PC-3 (cell line): ENCODE measurements around the gene DLG2. TPM values are rescaled to one million over a fixed set of nuclear protein-coding genes. Genes with fewer than 3 reads are reported as not detected.

ENCODE experiments used
- ATAC-seq: fragments of 200-7000 bp; cut with Tn5 transposase; 2 replicates; pipeline ENCODE4 v1.9.1; 2020; ENCODE audit warnings: mild to moderate bottlenecking, moderate library complexity
- BruUV-seq: library from RNA; stranded (reverse); fragments of 400-500 nt; replicated peaks from 2 replicates; lab custom pipeline; 2021; lab: Mats Ljungman, UMichigan
- CTCF ChIA-PET: fragments of 300-600 bp; sonication (Branson Sonifier 250); formaldehyde crosslinking; loops from one replicate; lab custom pipeline; 2022; ENCODE audit warnings: antibody characterized with exemption; lab: Charles Lee
- POLR2A ChIA-PET: fragments of 300-600 bp; sonication (Branson Sonifier 250); formaldehyde crosslinking; loops from one replicate; lab custom pipeline; 2022; ENCODE audit warnings: antibody characterized with exemption; ENCODE audit not compliant: unreplicated experiment; lab: Charles Lee
- DNase-seq: peaks from one replicate; pipeline ENCODE4 v3.0.0-alpha.2; 2015
- H2AFZ ChIP-seq: fragments of 300-600 bp; sonication (generic); 2 replicates; pipeline ENCODE4 v1.6.0; 2016; ENCODE audit warnings: antibody characterized with exemption, low read length
- H3F3A ChIP-seq: fragments of 300-600 bp; sonication (generic); one replicate; pipeline ENCODE4 v1.6.0; 2017; ENCODE audit warnings: antibody characterized with exemption, low read length, control low read depth, mild to moderate bottlenecking; ENCODE audit not compliant: unreplicated experiment
- H3K27ac ChIP-seq: fragments of 300-600 bp; sonication (generic); 2 replicates; pipeline ENCODE4 v1.5.1; 2016; ENCODE audit warnings: mild to moderate bottlenecking, low read length
- H3K27me3 ChIP-seq: fragments of 300-600 bp; sonication (generic); 2 replicates; pipeline ENCODE4 v1.6.1; 2016; ENCODE audit warnings: low read length, mixed read lengths
- H3K36me3 ChIP-seq: fragments of 300-600 bp; sonication (generic); 2 replicates; pipeline ENCODE4 v1.6.1; 2016; ENCODE audit warnings: low read depth, mixed run types, low read length, mixed read lengths
- H3K4me1 ChIP-seq: fragments of 300-600 bp; sonication (generic); 2 replicates; pipeline ENCODE4 v1.5.1; 2016; ENCODE audit warnings: low read length; ENCODE audit not compliant: insufficient read depth
- H3K4me2 ChIP-seq: fragments of 300-600 bp; sonication (generic); 2 replicates; pipeline ENCODE4 v1.6.0; 2016; ENCODE audit warnings: low read length
- H3K4me3 ChIP-seq: fragments of 300-600 bp; sonication (generic); 2 replicates; pipeline ENCODE4 v1.5.1; 2016; ENCODE audit warnings: mild to moderate bottlenecking, low read length, mixed read lengths
- H3K79me2 ChIP-seq: fragments of 300-600 bp; sonication (generic); 2 replicates; pipeline ENCODE4 v1.6.1; 2017; ENCODE audit warnings: low read length, mixed read lengths
- H3K9ac ChIP-seq: fragments of 300-600 bp; sonication (generic); 2 replicates; pipeline ENCODE4 v1.6.0; 2016; ENCODE audit warnings: mild to moderate bottlenecking, low read length
- H3K9me2 ChIP-seq: fragments of 300-600 bp; sonication (generic); replicated peaks from 2 replicates; pipeline ENCODE4 v1.6.1; 2016; ENCODE audit warnings: mixed run types, low read length, mixed read lengths
- H3K9me3 ChIP-seq: fragments of 300-600 bp; sonication (generic); 2 replicates; pipeline ENCODE4 v1.6.1; 2016; ENCODE audit warnings: low read length, mixed read lengths
- H4K20me1 ChIP-seq: fragments of 300-600 bp; sonication (generic); 2 replicates; pipeline ENCODE4 v1.6.1; 2016; ENCODE audit warnings: low read length, mixed read lengths
- CTCF ChIP-seq: fragments of 300-600 bp; sonication (generic); conservative IDR thresholded peaks from 2 replicates; pipeline ENCODE4 v1.5.1; 2017; ENCODE audit warnings: antibody characterized with exemption, low read depth, mild to moderate bottlenecking, low read length
- EZH2 ChIP-seq: fragments of 300-600 bp; sonication (generic); IDR thresholded peaks from one replicate; pipeline ENCODE4 v1.6.1; 2017; ENCODE audit warnings: antibody characterized with exemption, mild to moderate bottlenecking, low read length; ENCODE audit not compliant: unreplicated experiment
- EZH2phosphoT487 ChIP-seq: fragments of 300-600 bp; sonication (generic); IDR thresholded peaks from 2 replicates; pipeline ENCODE4 v1.6.1; 2018; ENCODE audit warnings: mild to moderate bottlenecking, antibody characterized with exemption, low read length, borderline replicate concordance
- intact Hi-C: fragments of 100-400 bp; cut with micrococcal nuclease; formaldehyde crosslinking; loops from 2 replicates; pipeline ENCODE4 v1.9.0; 2023
- total RNA-seq: library from RNA; depleted of rRNA; stranded (reverse); fragments of >200 nt; gene quantifications from 2 replicates; pipeline ENCODE4 v1.2.3, GENCODE V29; 2014

The DLG2 gene
- total RNA-seq, 1 experiment from 2014 or later, result 0.58 TPM

DNA sequence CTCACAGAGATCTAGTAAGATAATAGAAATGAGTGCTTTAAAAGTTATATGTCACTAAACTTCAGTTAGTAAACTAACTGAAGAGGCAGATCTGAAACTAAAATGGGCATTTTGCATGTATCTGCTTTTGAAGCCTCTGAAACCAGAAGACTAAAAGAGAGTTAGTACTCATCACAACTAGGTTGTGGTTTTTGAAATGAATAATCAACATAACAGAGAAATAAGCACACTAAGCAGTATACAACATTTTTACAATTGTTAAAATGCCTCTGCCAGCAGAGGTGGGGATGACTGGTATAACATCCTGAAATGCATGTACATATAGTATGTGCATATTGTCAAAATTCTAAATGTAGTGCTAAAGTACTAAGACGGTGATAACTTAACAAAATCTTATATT is 564.5 kb downstream of the DLG2 start:
- no peak for TF ChIP-seq EZH2
- no peak for TF ChIP-seq CTCF
- no peak for TF ChIP-seq EZH2phosphoT487
- no peaks in the 10 kb centered on the region for H3K4me1 ChIP-seq
- POLR2A ChIA-PET, result no interaction called here
- no peaks in the 10 kb centered on the region for H3K9me3 ChIP-seq
- DNase-seq (no peak), ATAC-seq (peak; percentile 35; the same call in 1 of the 2 replicates)
- intact Hi-C loops, result no loop called here
- H2AFZ ChIP-seq, result no peak overlapping the region
- no peaks in the 10 kb centered on the region for H3F3A ChIP-seq
- no peak overlapping the region for H3K4me2 ChIP-seq
- no peak overlapping the region for H3K4me3 ChIP-seq
- H4K20me1 ChIP-seq, result no peaks in the 10 kb centered on the region
- no peak overlapping the region for H3K9ac ChIP-seq
- no peak overlapping the region for H3K27ac ChIP-seq
- no TSS peak for BruUV-seq
- no peaks in the 10 kb centered on the region for H3K9me2 ChIP-seq
- CTCF ChIA-PET, result no interaction called here
- H3K27me3 ChIP-seq, result no peaks in the 10 kb centered on the region
- no peaks in the 10 kb centered on the region for H3K79me2 ChIP-seq
- no peaks in the 10 kb centered on the region for H3K36me3 ChIP-seq

- TF ChIP-seq EZH2, result no peak
- no peak for TF ChIP-seq CTCF
- TF ChIP-seq EZH2phosphoT487, result no peak
- no peak for DNase-seq
Observed at GRCh38 chr11:85052636-85053035, 574.5 kb downstream of the DLG2 start.

DNA sequence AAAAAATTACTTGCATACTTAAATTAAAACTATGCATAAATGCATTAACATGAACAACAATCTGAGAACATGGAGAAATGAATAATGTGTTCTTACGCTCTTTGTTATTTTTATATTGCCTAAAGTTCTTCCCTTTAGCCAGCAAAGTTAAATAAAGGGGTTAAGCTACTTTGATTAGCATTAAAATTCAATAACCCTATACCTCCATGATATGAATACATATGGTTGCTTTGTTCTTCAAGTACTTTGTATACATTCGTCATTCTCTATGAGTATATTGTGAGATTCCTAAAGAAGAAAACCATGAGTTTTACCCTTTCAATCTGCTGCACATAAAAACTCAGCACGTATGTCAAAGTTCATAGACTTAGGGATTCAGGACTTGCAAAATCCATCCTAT is 578.3 kb downstream of the DLG2 start:
- no peaks in the 10 kb centered on the region for H3K79me2 ChIP-seq
- no peaks in the 10 kb centered on the region for H3F3A ChIP-seq
- no peak overlapping the region for H3K27ac ChIP-seq
- H3K4me1 ChIP-seq, result no peaks in the 10 kb centered on the region
- no peaks in the 10 kb centered on the region for H3K9me2 ChIP-seq
- no peak overlapping the region for H2AFZ ChIP-seq
- no peaks in the 10 kb centered on the region for H4K20me1 ChIP-seq
- no peak overlapping the region for H3K9ac ChIP-seq
- H3K9me3 ChIP-seq, result no peaks in the 10 kb centered on the region
- BruUV-seq, result no TSS peak
- no peak for DNase-seq
- ChIA-PET CTCF (no interaction called here), POLR2A (no interaction called here)
- intact Hi-C loops, result no loop called here
- no peaks in the 10 kb centered on the region for H3K36me3 ChIP-seq
- no peak for ATAC-seq
- TF ChIP-seq EZH2phosphoT487 (no peak), EZH2 (no peak), CTCF (no peak)
- no peak overlapping the region for H3K4me2 ChIP-seq
- H3K4me3 ChIP-seq, result no peak overlapping the region
- peaks cover 37% of the 10 kb centered on the region for H3K27me3 ChIP-seq

More at GRCh38 chr11:85052636-85053035, 574.5 kb downstream of the DLG2 start:
- Histone ChIP-seq H3K9me3 (no peaks in the 10 kb centered on the region), H3K9ac (no peak overlapping the region), H3K79me2 (no peaks in the 10 kb centered on the region), H3F3A (no peaks in the 10 kb centered on the region), H3K4me3 (no peak overlapping the region), H3K9me2 (no peaks in the 10 kb centered on the region), H3K27me3 (peaks cover 12% of the 10 kb centered on the region; the same call in 1 of the 2 replicates), H3K4me2 (no peak overlapping the region), H3K36me3 (no peaks in the 10 kb centered on the region), H2AFZ (no peak overlapping the region), H3K4me1 (no peaks in the 10 kb centered on the region), H4K20me1 (no peaks in the 10 kb centered on the region), H3K27ac (no peak overlapping the region)
- BruUV-seq, result no TSS peak
- POLR2A ChIA-PET, result no interaction called here
- intact Hi-C loops, result no loop called here
- no peak for ATAC-seq
- CTCF ChIA-PET, result no interaction called here
